AG08396 (cell line): Measurements from ENCODE around the gene RGS11.

ENCODE experiments used
- DNase-seq: peaks from one replicate; pipeline ENCODE4 v3.0.0; 2012; ENCODE audit warnings: low spot score, mixed read lengths

Gene RGS11

GRCh38 chr16:275786-276232 is at the start of gene RGS11:
Gene RGS11, minus strand, starts transcription at chr16:275944. Its CDS starts 33 bp downstream, at chr16:275911.
- DNase-seq = peak; percentile 70

- no peak for DNase-seq
Observed at GRCh38 chr16:324451-325334, 48.9 kb upstream of the RGS11 start.

GRCh38 chr16:324201-324450 is 48.4 kb upstream of the RGS11 start:
- no peak for DNase-seq

GRCh38 chr16:322476-323143 is 46.9 kb upstream of the RGS11 start:
- DNase-seq = no peak

GRCh38 chr16:321532-321931 is 45.8 kb upstream of the RGS11 start:
- no peak for DNase-seq

- no peak for DNase-seq
Observed at GRCh38 chr16:320206-320605, 44.5 kb upstream of the RGS11 start.

- DNase-seq = no peak
Observed at GRCh38 chr16:318628-319027, 42.9 kb upstream of the RGS11 start.

- no peak for DNase-seq
Observed at GRCh38 chr16:317583-317982, 41.8 kb upstream of the RGS11 start.

GRCh38 chr16:316741-317464 is 41.2 kb upstream of the RGS11 start:
- DNase-seq = no peak

- no peak for DNase-seq
Observed at GRCh38 chr16:314795-315299, 39.1 kb upstream of the RGS11 start.

GRCh38 chr16:314351-314750 is 38.6 kb upstream of the RGS11 start:
- no peak for DNase-seq

- DNase-seq = no peak
Observed at GRCh38 chr16:311725-312124, 36.0 kb upstream of the RGS11 start.

GRCh38 chr16:309476-309875 is 33.7 kb upstream of the RGS11 start:
- DNase-seq = no peak

- DNase-seq = no peak
Observed at GRCh38 chr16:307691-308312, 32.1 kb upstream of the RGS11 start.

- DNase-seq = no peak
Observed at GRCh38 chr16:306911-307370, 31.2 kb upstream of the RGS11 start.

GRCh38 chr16:305916-306626 is 30.3 kb upstream of the RGS11 start:
- DNase-seq = no peak

- no peak for DNase-seq
Observed at GRCh38 chr16:303760-304505, 28.2 kb upstream of the RGS11 start.

- no peak for DNase-seq
Observed at GRCh38 chr16:301950-302349, 26.2 kb upstream of the RGS11 start.

GRCh38 chr16:301235-301634 is 25.5 kb upstream of the RGS11 start:
- DNase-seq = no peak

GRCh38 chr16:297832-298231 is 22.1 kb upstream of the RGS11 start:
- DNase-seq = no peak
